Measurements from ENCODE around the gene SORBS2.

The SORBS2 gene

DNA sequence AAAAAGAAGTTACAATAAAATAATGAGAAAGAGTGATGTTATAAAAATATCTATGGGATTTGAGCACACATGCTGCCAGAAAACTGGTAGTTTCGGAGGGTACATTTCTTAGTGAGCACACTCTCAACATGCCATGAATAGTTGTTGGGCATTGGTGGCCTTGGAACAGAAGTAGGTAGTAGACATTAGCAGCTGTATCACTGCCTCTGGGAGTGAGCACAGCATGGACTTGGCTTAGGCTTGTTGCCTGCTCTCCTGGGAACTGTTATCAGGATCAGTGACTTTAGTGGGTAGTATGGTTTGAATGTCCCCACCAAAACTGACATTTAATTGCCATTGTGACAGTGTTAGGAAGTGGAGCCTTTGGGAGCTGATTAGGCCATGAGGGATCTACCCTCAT lies 263.4 kb downstream of the SORBS2 start:
- no peak for TF ChIP-seq CTCF (conservative IDR thresholded peaks at IDR 0.05; ENCODE audit: low read depth, low read length)
- no peak for DNase-seq (ENCODE audit: low read depth)
- no peak overlapping the region for H3K4me3 ChIP-seq (ENCODE audit: low read depth, low read length)

- DNase-seq (ENCODE audit: low read depth), result no peak
- no peak overlapping the region for H3K4me3 ChIP-seq (ENCODE audit: low read depth, low read length)
- no peak for TF ChIP-seq CTCF (conservative IDR thresholded peaks at IDR 0.05; ENCODE audit: low read depth, low read length)
Measured at GRCh38 chr4:185546335-185546734, 265.7 kb downstream of the SORBS2 start.

GRCh38 chr4:185542626-185543315 lies 269.2 kb downstream of the SORBS2 start:
- DNase-seq (ENCODE audit: low read depth), result no peak
- no peak for TF ChIP-seq CTCF (conservative IDR thresholded peaks at IDR 0.05; ENCODE audit: low read depth, low read length)
- no peak overlapping the region for H3K4me3 ChIP-seq (ENCODE audit: low read depth, low read length)

GRCh38 chr4:185541251-185541727 lies 270.7 kb downstream of the SORBS2 start:
- H3K4me3 ChIP-seq (ENCODE audit: low read depth, low read length), result no peak overlapping the region
- DNase-seq (ENCODE audit: low read depth), result no peak
- TF ChIP-seq CTCF (conservative IDR thresholded peaks at IDR 0.05; ENCODE audit: low read depth, low read length), result no peak

DNA sequence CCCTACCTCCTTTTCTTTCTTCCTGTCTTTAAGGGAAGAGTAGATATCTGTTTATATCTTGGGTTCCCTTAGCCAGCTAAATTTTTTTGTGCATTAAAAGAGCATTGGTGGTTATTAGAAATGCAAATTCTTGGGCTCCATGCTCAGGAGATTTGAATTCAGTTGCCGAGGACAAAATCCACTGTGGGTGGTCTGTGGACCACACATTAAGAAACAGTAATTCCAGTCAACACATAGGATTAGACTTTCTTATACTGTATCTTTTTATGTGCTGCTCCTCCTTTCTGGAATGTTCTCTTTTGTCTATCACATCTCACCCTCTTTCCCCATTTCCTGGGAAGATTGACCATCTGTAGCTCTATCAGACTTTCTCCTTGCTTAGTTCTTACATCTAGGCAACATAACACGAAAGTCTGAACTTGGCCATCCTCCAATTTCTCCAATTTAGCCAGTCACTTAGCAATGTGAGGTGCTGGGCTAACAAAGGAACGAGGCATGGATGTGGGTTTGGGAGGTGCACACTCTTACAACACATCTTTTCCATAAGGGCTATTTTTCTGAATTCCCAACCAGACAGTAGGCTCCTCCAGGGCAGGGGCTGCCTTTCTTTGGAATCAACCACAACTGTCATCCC lies 271.4 kb downstream of the SORBS2 start:
- no peak for TF ChIP-seq CTCF (conservative IDR thresholded peaks at IDR 0.05; ENCODE audit: low read depth, low read length)
- DNase-seq (ENCODE audit: low read depth), result no peak
- H3K4me3 ChIP-seq (ENCODE audit: low read depth, low read length), result no peak overlapping the region

DNA sequence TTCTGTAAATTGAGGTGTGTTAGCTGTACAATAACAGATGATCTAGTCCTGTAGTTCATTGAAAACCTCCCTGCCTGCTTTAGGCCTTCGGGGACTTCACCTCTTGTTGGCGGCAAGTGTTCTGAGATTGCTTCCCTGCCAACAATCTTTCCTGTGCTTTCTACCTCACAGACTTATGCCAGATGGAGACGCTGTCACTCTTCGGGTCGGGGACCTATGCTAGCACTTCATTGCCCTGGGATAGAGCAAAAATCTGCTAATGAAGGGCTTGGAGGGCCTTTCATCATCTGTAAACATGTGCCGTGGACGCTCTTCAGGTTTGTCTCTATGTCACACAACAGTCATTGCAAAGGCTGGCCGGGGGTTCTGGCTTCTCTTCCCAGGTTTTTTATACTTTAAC lies 272.0 kb downstream of the SORBS2 start:
- no peak for DNase-seq (ENCODE audit: low read depth)
- H3K4me3 ChIP-seq (ENCODE audit: low read depth, low read length), result no peak overlapping the region
- no peak for TF ChIP-seq CTCF (conservative IDR thresholded peaks at IDR 0.05; ENCODE audit: low read depth, low read length)

- no peak for TF ChIP-seq CTCF (conservative IDR thresholded peaks at IDR 0.05; ENCODE audit: low read depth, low read length)
- no peak overlapping the region for H3K4me3 ChIP-seq (ENCODE audit: low read depth, low read length)
- no peak for DNase-seq (ENCODE audit: low read depth)
Measured at GRCh38 chr4:185538806-185539205, 273.2 kb downstream of the SORBS2 start.
